T-helper 2 cell treated with Interferon-gamma antibody and Interleukin-4, amounts not matched to agents 5 μg/mL and 100 μg/mL, for 36 hours (primary cell): ENCODE data around the gene CTNNA1.

Experiments used
- DNase-seq: peaks from one replicate; pipeline ENCODE4 v3.0.0; 2021; ENCODE audit warnings: low spot score
- H3K27ac Mint-ChIP-seq: one replicate; pipeline ENCODE4 v1.8.0; 2021; ENCODE audit warnings: mild to moderate bottlenecking, mixed read lengths
- H3K27me3 Mint-ChIP-seq: one replicate; pipeline ENCODE4 v1.8.0; 2021; ENCODE audit warnings: low read depth, mixed read lengths
- H3K36me3 Mint-ChIP-seq: one replicate; pipeline ENCODE4 v1.8.0; 2021; ENCODE audit warnings: low read depth, mixed read lengths
- H3K4me1 Mint-ChIP-seq: one replicate; pipeline ENCODE4 v1.8.0; 2021; ENCODE audit warnings: low read depth, mixed read lengths
- H3K4me3 Mint-ChIP-seq: one replicate; pipeline ENCODE4 v1.8.0; 2022; ENCODE audit warnings: mild to moderate bottlenecking, moderate library complexity, mixed read lengths
- H3K9me3 Mint-ChIP-seq: one replicate; pipeline ENCODE4 v1.8.0; 2021; ENCODE audit warnings: mixed read lengths

The CTNNA1 gene

GRCh38 chr5:138875552-138875875 is 122.3 kb downstream of the CTNNA1 start:
- Mint-ChIP-seq H3K9me3 (no peaks in the 10 kb centered on the region), H3K27ac (no peak overlapping the region), H3K4me3 (no peak overlapping the region), H3K27me3 (peaks cover 16% of the 10 kb centered on the region), H3K36me3 (no peaks in the 10 kb centered on the region), H3K4me1 (no peaks in the 10 kb centered on the region)
- DNase-seq, result no peak

- no peaks in the 10 kb centered on the region for H3K36me3 Mint-ChIP-seq
- H3K9me3 Mint-ChIP-seq, result no peaks in the 10 kb centered on the region
- peaks cover 1% of the 10 kb centered on the region for H3K4me1 Mint-ChIP-seq
- no peak overlapping the region for H3K27ac Mint-ChIP-seq
- no peak overlapping the region for H3K4me3 Mint-ChIP-seq
- peaks cover 18% of the 10 kb centered on the region for H3K27me3 Mint-ChIP-seq
- DNase-seq, result no peak
Observed at GRCh38 chr5:138875946-138876345, 122.7 kb downstream of the CTNNA1 start.

GRCh38 chr5:138876811-138877210 is 123.6 kb downstream of the CTNNA1 start:
- no peak overlapping the region for H3K4me3 Mint-ChIP-seq
- no peak overlapping the region for H3K27ac Mint-ChIP-seq
- peaks cover 13% of the 10 kb centered on the region for H3K27me3 Mint-ChIP-seq
- DNase-seq, result no peak
- no peaks in the 10 kb centered on the region for H3K36me3 Mint-ChIP-seq
- H3K9me3 Mint-ChIP-seq, result no peaks in the 10 kb centered on the region
- peaks cover 2% of the 10 kb centered on the region for H3K4me1 Mint-ChIP-seq

- no peak for DNase-seq
- Mint-ChIP-seq H3K36me3 (no peaks in the 10 kb centered on the region), H3K4me1 (peaks cover 2% of the 10 kb centered on the region), H3K4me3 (no peak overlapping the region), H3K9me3 (no peaks in the 10 kb centered on the region), H3K27me3 (peaks cover 13% of the 10 kb centered on the region), H3K27ac (no peak overlapping the region)
Observed at GRCh38 chr5:138878437-138879235, 125.4 kb downstream of the CTNNA1 start.

- Mint-ChIP-seq H3K36me3 (peaks cover 5% of the 10 kb centered on the region), H3K4me3 (no peak overlapping the region), H3K27me3 (peaks cover 11% of the 10 kb centered on the region)
Observed at GRCh38 chr5:138883211-138883610, 130.0 kb downstream of the CTNNA1 start.

GRCh38 chr5:138884094-138884493 is 130.9 kb downstream of the CTNNA1 start:
- H3K9me3 Mint-ChIP-seq, result no peaks in the 10 kb centered on the region
- peaks cover 11% of the 10 kb centered on the region for H3K27me3 Mint-ChIP-seq
- H3K36me3 Mint-ChIP-seq, result peaks cover 8% of the 10 kb centered on the region
- H3K27ac Mint-ChIP-seq, result no peak overlapping the region
- DNase-seq, result no peak
- peaks cover 2% of the 10 kb centered on the region for H3K4me1 Mint-ChIP-seq
- no peak overlapping the region for H3K4me3 Mint-ChIP-seq

More at GRCh38 chr5:138883211-138883610, 130.0 kb downstream of the CTNNA1 start:
- Mint-ChIP-seq H3K4me1 (peaks cover 2% of the 10 kb centered on the region), H3K27ac (no peak overlapping the region), H3K9me3 (no peaks in the 10 kb centered on the region)
- no peak for DNase-seq

- Mint-ChIP-seq H3K27me3 (peaks cover 11% of the 10 kb centered on the region), H3K4me1 (peaks cover 2% of the 10 kb centered on the region), H3K4me3 (no peak overlapping the region), H3K27ac (no peak overlapping the region), H3K9me3 (peaks cover 1% of the 10 kb centered on the region), H3K36me3 (peaks cover 9% of the 10 kb centered on the region)
- DNase-seq, result no peak
Observed at GRCh38 chr5:138884554-138884953, 131.3 kb downstream of the CTNNA1 start.

- H3K27me3 Mint-ChIP-seq, result peaks cover 2% of the 10 kb centered on the region
- H3K4me3 Mint-ChIP-seq, result no peak overlapping the region
- H3K36me3 Mint-ChIP-seq, result peaks cover 27% of the 10 kb centered on the region
- H3K4me1 Mint-ChIP-seq, result no peaks in the 10 kb centered on the region
- peaks cover 16% of the 10 kb centered on the region for H3K9me3 Mint-ChIP-seq
- no peak overlapping the region for H3K27ac Mint-ChIP-seq
- DNase-seq, result no peak
Observed at GRCh38 chr5:138889994-138890393, 136.8 kb downstream of the CTNNA1 start.

GRCh38 chr5:138890644-138891043 is 137.4 kb downstream of the CTNNA1 start:
- Mint-ChIP-seq H3K36me3 (peaks cover 27% of the 10 kb centered on the region), H3K4me3 (no peak overlapping the region), H3K27me3 (peaks cover 2% of the 10 kb centered on the region), H3K4me1 (no peaks in the 10 kb centered on the region), H3K27ac (no peak overlapping the region), H3K9me3 (peaks cover 16% of the 10 kb centered on the region)
- DNase-seq, result no peak

GRCh38 chr5:138895918-138896317 is 142.7 kb downstream of the CTNNA1 start:
- H3K9me3 Mint-ChIP-seq, result peaks cover 4% of the 10 kb centered on the region
- no peak overlapping the region for H3K4me3 Mint-ChIP-seq
- peaks cover 15% of the 10 kb centered on the region for H3K27me3 Mint-ChIP-seq
- peaks cover 10% of the 10 kb centered on the region for H3K4me1 Mint-ChIP-seq
- no peak overlapping the region for H3K27ac Mint-ChIP-seq
- no peak for DNase-seq
- H3K36me3 Mint-ChIP-seq, result peaks cover 14% of the 10 kb centered on the region

- Mint-ChIP-seq H3K27ac (no peak overlapping the region), H3K9me3 (no peaks in the 10 kb centered on the region), H3K4me3 (no peak overlapping the region), H3K27me3 (peaks cover 20% of the 10 kb centered on the region), H3K4me1 (peaks cover 11% of the 10 kb centered on the region), H3K36me3 (peaks cover 7% of the 10 kb centered on the region)
- no peak for DNase-seq
Observed at GRCh38 chr5:138898299-138898698, 145.1 kb downstream of the CTNNA1 start.

- Mint-ChIP-seq H3K4me3 (no peak overlapping the region), H3K9me3 (no peaks in the 10 kb centered on the region), H3K4me1 (peaks cover 11% of the 10 kb centered on the region), H3K27ac (no peak overlapping the region), H3K27me3 (peaks cover 20% of the 10 kb centered on the region), H3K36me3 (peaks cover 7% of the 10 kb centered on the region)
- DNase-seq, result no peak
Observed at GRCh38 chr5:138898742-138899141, 145.5 kb downstream of the CTNNA1 start.

GRCh38 chr5:138900281-138900965 is 147.2 kb downstream of the CTNNA1 start:
- Mint-ChIP-seq H3K4me1 (peaks cover 11% of the 10 kb centered on the region), H3K9me3 (no peaks in the 10 kb centered on the region), H3K27ac (no peak overlapping the region), H3K36me3 (peaks cover 10% of the 10 kb centered on the region), H3K4me3 (no peak overlapping the region), H3K27me3 (peaks cover 18% of the 10 kb centered on the region)
- DNase-seq, result peak; percentile 35

GRCh38 chr5:138901716-138902115 is 148.5 kb downstream of the CTNNA1 start:
- Mint-ChIP-seq H3K27me3 (peaks cover 16% of the 10 kb centered on the region), H3K9me3 (no peaks in the 10 kb centered on the region), H3K27ac (no peak overlapping the region), H3K4me1 (peaks cover 11% of the 10 kb centered on the region), H3K36me3 (peaks cover 10% of the 10 kb centered on the region), H3K4me3 (no peak overlapping the region)
- no peak for DNase-seq
